Measurements from ENCODE around the gene ZNF32. TPM values are rescaled to one million over a fixed set of nuclear protein-coding genes. Genes with fewer than 3 reads are reported as not detected.
"Not testable (repeated sequence)": the region's sequence is repeated elsewhere in the genome, so short reads cannot be mapped to it uniquely, and the experiment has no call there.

The ZNF32 gene
- total RNA-seq, 1 donor from 2014 or later, result 33.1 TPM

- no peak for DNase-seq (ENCODE audit: low spot score)
These were observed 19.7 kb downstream of the ZNF32 start for GRCh38 chr10:43628956-43629355.

GRCh38 chr10:43627942-43628341, 20.7 kb downstream of the ZNF32 start:
- DNase-seq (ENCODE audit: low spot score), result no peak

- no peak for DNase-seq (ENCODE audit: low spot score)
These were observed 25.3 kb downstream of the ZNF32 start for GRCh38 chr10:43623351-43623750.

GRCh38 chr10:43622038-43622437, 26.6 kb downstream of the ZNF32 start:
- no peak for DNase-seq (ENCODE audit: low spot score)

DNA sequence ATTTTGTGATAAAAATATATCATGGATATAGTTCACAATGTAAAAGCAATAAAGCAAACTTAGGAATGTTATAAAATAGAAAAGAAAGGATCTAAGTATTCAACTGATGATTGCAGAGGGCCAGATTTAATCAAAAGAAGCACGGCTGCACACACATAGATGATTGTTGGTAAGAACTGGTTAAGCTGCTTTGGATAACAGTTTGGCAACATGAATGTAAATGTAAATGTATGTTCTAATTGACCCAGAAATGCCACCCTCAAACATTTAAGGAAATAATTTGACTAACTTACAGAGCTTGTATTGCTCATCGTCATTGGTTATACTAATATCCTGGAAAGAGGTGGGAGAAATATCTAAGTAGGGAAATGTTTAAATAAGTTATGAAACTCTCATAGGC, 29.3 kb downstream of the ZNF32 start:
- no peak for DNase-seq (ENCODE audit: low spot score)

DNA sequence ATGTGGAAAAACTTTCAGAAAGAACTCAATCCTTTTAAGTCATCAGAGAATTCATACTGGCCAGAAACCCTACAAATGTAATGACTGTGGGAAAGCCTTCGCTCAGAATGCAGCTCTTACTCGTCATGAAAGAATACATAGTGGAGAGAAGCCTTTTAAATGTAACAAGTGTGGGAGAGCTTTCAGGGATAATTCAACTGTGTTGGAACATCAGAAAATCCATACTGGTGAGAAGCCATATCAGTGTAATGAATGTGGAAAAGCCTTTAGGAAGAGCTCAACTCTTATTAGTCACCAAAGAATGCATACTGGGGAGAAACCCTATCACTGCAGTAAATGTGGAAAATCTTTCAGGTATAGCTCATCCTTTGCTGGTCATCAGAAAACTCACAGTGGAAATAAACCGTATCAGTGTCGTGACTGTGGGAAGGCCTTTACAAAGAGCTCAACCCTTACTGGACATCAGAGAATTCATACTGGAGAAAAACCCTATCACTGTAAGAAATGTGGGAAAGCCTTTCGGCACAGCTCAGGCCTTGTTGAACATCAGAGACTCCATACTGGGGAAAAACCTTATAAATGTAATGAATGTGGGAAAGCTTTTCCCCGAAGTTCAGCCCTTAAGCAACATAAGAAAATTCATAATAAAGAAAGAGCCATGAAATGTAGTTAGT, 31.8 kb downstream of the ZNF32 start:
- DNase-seq (ENCODE audit: low spot score), result no peak

DNA sequence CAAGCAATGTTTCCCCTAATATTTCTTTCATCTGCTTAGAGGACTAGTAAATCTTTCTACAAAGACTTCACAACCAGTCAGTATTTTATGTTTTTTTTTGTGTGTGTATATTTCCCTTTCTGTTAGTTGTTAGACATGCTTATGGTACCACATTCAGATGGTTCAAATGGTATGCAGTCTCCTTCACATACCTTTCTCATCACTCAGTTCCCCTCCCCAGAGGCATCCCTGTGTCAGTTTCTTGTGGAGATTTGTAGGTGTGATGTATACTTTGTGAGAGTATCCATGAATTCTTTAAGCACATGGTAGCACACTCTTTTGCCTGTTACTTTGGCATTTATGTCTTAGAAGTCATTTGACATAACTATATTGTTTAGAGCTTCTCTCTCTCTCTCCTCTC, 38.0 kb downstream of the ZNF32 start:
- no peak for DNase-seq (ENCODE audit: low spot score)

GRCh38 chr10:43607199-43607573, 41.5 kb downstream of the ZNF32 start:
- no peak for DNase-seq (ENCODE audit: low spot score)

DNA sequence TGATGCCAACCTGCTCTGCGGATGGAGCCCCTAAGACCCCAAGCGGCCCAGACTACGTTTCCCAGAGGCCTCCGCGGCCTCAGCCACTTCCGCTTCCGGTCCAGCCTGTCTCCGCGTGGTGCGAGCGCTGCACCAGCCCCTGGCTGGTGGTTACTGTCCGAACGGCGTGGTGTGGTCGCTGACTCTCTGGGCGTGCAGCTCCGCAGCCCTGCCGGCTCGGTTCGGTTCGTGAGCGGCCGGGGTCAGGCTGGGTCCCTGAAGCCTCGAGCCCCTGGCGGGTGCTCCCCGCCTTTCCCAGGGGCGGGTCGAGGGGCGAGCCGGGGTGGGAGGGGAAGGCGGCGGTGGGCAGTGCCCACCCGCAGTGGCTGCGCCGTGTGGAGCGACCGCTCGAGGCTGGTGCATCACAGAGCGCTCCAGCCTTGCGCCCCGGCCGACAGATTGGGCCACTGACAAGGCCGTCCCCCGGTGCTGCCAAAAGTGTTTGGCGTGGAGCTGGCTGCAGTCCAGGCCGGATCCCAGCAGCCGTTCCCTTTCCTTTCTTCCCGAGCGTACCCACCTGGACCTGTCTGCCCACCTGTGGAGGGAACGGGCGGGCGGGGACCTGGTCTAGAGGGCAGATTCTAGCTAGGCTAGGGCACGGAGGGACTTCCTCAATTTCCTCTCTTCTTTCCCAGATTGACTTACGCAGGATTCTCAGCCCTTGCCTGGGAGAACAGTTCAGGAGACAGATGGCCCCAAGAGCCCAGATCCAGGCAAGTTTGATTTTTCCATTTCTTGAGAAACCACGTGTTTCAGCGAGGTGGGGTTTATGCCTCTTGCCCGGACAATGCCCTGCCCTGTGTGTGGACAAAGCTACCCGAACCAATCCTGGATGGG, 42.1 kb downstream of the ZNF32 start, which contains the start of gene ZNF485:
TSS of gene ZNF485 (plus strand) at position 116 of the 876 bp plus-strand sequence. CDS start at position 729, 613 bp downstream.
- DNase-seq (ENCODE audit: low spot score), result peak; percentile 72

DNA sequence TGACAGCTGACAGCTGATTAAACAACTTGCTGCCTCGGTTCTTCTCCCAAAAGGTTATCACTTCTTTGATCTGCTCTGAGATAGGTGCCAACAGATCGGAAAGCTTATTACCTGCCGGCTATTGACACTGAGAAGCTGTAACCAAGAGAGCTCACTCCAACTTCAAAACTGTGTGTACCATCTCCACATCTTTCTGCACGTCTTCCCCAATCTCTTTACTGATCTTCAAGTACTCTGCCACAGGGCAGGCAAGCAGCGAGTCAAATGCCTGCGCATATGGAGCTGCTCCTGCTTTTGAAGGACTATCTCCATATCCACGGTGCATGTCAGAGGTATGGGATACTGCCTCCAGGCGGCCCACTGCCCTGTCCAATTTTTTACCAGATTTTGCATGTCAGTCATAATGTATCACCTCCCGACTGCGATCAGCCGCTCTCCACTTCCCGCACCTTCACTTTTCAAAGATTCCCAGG, 42.8 kb downstream of the ZNF32 start:
- no peak for DNase-seq (ENCODE audit: low spot score)

- not testable (repeated sequence) for DNase-seq (ENCODE audit: low spot score)
These were observed 47.1 kb downstream of the ZNF32 start for GRCh38 chr10:43601576-43601975.

DNA sequence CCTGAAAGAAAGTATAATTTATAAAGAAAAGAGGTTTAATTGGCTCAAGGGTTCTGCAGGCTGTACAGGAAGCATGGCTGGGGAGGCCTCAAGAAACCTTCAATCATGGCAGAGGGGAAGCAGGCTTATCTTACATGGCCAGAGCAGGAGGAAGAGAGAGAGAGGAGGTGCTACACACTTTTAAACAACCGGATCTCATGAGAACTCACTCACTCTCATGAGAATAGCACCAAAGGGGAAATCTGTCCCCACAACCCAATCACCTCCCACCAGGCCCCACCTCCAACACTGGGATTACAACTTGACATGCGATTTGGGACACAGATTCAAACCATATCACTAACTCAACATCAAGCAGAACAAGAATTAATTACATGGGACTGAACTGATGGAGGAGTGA, 49.3 kb downstream of the ZNF32 start:
- no peak for DNase-seq (ENCODE audit: low spot score)

- no peak for DNase-seq (ENCODE audit: low spot score)
These were observed 50.2 kb downstream of the ZNF32 start for GRCh38 chr10:43598446-43598845.

- no peak for DNase-seq (ENCODE audit: low spot score)
These were observed 52.1 kb downstream of the ZNF32 start for GRCh38 chr10:43596546-43596945.

DNA sequence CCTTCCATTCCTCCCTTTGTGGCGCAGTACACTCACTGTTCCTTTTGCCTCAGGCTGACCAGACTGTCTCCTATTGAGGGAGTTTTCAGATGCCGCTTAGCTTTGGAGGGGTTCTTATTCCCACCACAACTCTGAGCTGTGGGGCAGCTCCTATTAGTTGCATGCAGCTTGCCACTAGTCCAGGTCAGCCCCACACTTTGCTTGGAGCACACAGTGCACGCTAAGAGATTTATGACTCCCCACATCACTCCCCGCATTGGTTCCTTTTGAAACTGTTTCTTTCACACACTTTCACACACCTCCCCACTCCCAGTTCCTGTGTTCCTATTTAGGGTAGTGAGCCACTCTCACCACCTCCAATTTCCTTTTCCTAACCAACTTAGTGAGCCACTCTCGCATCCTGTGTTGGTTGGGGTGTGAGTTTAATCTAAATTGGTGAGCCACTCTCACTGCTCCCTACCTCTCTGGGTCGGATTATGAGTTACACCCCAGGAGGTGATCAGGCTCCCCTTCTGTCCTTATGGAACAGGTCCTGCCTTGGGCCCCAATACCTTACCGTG, 52.9 kb downstream of the ZNF32 start:
- no peak for DNase-seq (ENCODE audit: low spot score)

GRCh38 chr10:43594944-43595589, 53.6 kb downstream of the ZNF32 start:
- DNase-seq (ENCODE audit: low spot score), result no peak

Other genes starting within 250 kb of the ZNF32 start
- 307 TPM for gene HNRNPF, start 239.7 kb downstream of the ZNF32 start, total RNA-seq
- gene ZNF487, start 211.8 kb downstream of the ZNF32 start, total RNA-seq, result 9.6 TPM
- 14.6 TPM for gene ZNF239, start 74.3 kb downstream of the ZNF32 start, total RNA-seq
- 17.6 TPM for gene ZNF485, start 42.4 kb downstream of the ZNF32 start, total RNA-seq